ENCODE data around the gene TNS3.
A peak's percentile ranks its signal among the peaks of the same experiment; 100 is the strongest.

TNS3 gene

GRCh38 chr7:47368190-47368812 is 213.6 kb downstream of the TNS3 start:
- no peak for DNase-seq (ENCODE audit: low spot score)

- DNase-seq (ENCODE audit: low spot score) = no peak
Observed at GRCh38 chr7:47367369-47367768, 214.5 kb downstream of the TNS3 start.

GRCh38 chr7:47366960-47367359 is 215.0 kb downstream of the TNS3 start:
- no peak for DNase-seq (ENCODE audit: low spot score)

- no peak for DNase-seq (ENCODE audit: low spot score)
Observed at GRCh38 chr7:47366211-47366610, 215.7 kb downstream of the TNS3 start.

- no peak for DNase-seq (ENCODE audit: low spot score)
Observed at GRCh38 chr7:47362984-47363383, 218.9 kb downstream of the TNS3 start.

GRCh38 chr7:47361746-47362215 is 220.1 kb downstream of the TNS3 start:
- DNase-seq (ENCODE audit: low spot score) = peak; percentile 1

- DNase-seq (ENCODE audit: low spot score) = no peak
Observed at GRCh38 chr7:47361236-47361635, 220.7 kb downstream of the TNS3 start.

- DNase-seq (ENCODE audit: low spot score) = no peak
Observed at GRCh38 chr7:47360301-47360900, 221.5 kb downstream of the TNS3 start.

- no peak for DNase-seq (ENCODE audit: low spot score)
Observed at GRCh38 chr7:47358944-47359588, 222.8 kb downstream of the TNS3 start.

GRCh38 chr7:47358357-47358756 is 223.6 kb downstream of the TNS3 start:
- DNase-seq (ENCODE audit: low spot score) = no peak

GRCh38 chr7:47357863-47358262 is 224.0 kb downstream of the TNS3 start:
- DNase-seq (ENCODE audit: low spot score) = no peak

- DNase-seq (ENCODE audit: low spot score) = no peak
Observed at GRCh38 chr7:47357361-47357760, 224.6 kb downstream of the TNS3 start.

GRCh38 chr7:47356261-47356660 is 225.7 kb downstream of the TNS3 start:
- no peak for DNase-seq (ENCODE audit: low spot score)

GRCh38 chr7:47355684-47356083 is 226.2 kb downstream of the TNS3 start:
- DNase-seq (ENCODE audit: low spot score) = no peak

- DNase-seq (ENCODE audit: low spot score) = no peak
Observed at GRCh38 chr7:47354831-47355541, 226.9 kb downstream of the TNS3 start.

- DNase-seq (ENCODE audit: low spot score) = no peak
Observed at GRCh38 chr7:47354071-47354470, 227.8 kb downstream of the TNS3 start.

GRCh38 chr7:47352394-47352968 is 229.4 kb downstream of the TNS3 start:
- DNase-seq (ENCODE audit: low spot score) = no peak

- DNase-seq (ENCODE audit: low spot score) = no peak
Observed at GRCh38 chr7:47351233-47352154, 230.4 kb downstream of the TNS3 start.

GRCh38 chr7:47350425-47350824 is 231.5 kb downstream of the TNS3 start:
- no peak for DNase-seq (ENCODE audit: low spot score)

- no peak for DNase-seq (ENCODE audit: low spot score)
Observed at GRCh38 chr7:47349401-47349800, 232.5 kb downstream of the TNS3 start.

- DNase-seq (ENCODE audit: low spot score) = no peak
Observed at GRCh38 chr7:47347816-47348385, 234.0 kb downstream of the TNS3 start.
